OCI-LY7 (cell line): Measurements from ENCODE around the gene ACTL8.

Source experiments
- EZH2phosphoT487 ChIP-seq: fragments of 200-600 bp; sonication (generic); IDR thresholded peaks from 2 replicates; pipeline ENCODE4 v1.6.1; 2018; ENCODE audit warnings: low read depth, borderline replicate concordance, mild to moderate bottlenecking, mixed run types, antibody characterized with exemption, low read length, moderate library complexity, mixed read lengths
- TF ChIP-seq, protein P1 (sequence below): fragments of 200-600 bp; sonication (generic); conservative IDR thresholded peaks from 2 replicates; pipeline ENCODE4 v1.5.1; 2014; ENCODE audit warnings: mild to moderate bottlenecking, antibody characterized with exemption, low read length, moderate library complexity, mixed read lengths

DNA sequence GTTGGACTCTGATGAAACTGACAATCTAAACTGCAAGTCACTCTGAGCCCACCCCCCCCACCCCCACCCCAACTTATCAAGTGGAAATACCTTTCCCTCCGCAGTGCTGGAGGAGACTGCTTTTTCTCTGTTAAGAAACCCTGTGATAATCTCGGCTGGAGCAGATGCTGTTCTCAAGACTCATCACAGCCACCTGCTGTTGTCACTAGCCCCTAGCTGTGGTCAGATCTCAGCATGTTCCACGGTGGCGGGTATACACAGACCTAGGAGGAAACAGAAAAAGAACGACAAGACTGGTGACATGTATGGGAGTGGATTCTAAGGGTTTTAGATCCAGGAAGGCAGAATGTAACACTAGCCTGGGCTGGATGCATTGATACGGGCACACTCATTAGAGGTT lies 2.3 kb downstream of the ACTL8 start:
- TF ChIP-seq, protein P1, sequence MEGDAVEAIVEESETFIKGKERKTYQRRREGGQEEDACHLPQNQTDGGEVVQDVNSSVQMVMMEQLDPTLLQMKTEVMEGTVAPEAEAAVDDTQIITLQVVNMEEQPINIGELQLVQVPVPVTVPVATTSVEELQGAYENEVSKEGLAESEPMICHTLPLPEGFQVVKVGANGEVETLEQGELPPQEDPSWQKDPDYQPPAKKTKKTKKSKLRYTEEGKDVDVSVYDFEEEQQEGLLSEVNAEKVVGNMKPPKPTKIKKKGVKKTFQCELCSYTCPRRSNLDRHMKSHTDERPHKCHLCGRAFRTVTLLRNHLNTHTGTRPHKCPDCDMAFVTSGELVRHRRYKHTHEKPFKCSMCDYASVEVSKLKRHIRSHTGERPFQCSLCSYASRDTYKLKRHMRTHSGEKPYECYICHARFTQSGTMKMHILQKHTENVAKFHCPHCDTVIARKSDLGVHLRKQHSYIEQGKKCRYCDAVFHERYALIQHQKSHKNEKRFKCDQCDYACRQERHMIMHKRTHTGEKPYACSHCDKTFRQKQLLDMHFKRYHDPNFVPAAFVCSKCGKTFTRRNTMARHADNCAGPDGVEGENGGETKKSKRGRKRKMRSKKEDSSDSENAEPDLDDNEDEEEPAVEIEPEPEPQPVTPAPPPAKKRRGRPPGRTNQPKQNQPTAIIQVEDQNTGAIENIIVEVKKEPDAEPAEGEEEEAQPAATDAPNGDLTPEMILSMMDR: no peak
- no peak for TF ChIP-seq EZH2phosphoT487
